ENCODE results near the gene MARS1.
"Not testable (repeated sequence)": the region's sequence is repeated elsewhere in the genome, so short reads cannot be mapped to it uniquely, and the experiment has no call there.

The MARS1 gene

DNA sequence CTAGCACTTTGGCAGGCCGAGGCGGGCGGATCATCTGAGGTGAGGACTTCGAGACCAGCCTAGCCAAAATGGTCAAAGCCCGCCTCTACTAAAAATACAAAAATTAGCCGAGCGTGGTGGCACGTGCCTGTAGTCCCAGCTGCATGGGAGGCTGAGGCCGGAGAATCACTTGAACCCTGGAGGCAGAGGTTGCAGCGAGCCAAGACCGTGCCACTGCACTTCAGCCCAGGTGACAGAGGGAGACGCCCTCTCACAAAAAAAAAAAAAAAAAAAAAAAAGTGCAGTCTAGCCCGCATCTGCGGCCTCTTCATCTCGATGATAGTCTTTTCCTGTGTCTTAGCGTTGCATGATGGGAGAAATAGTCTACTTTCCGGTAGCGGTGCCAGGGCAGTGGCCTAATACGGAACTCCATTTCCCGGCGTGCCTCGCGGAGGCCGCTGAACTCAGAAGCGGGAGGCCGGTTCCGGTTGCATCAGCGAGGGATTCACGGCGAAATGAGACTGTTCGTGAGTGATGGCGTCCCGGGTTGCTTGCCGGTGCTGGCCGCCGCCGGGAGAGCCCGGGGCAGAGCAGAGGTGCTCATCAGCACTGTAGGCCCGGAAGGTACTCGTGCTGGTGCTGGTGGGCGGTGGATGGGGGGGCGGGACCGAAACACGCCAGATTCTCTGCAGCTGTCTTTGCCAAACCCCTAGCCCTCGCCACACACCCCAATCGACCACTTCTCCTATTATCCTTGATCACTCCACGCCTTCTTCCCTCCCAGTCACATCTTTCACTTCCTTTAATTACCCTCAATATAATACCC lies at the start of gene MARS1:
TSS of gene MARS1 (plus strand) at position 472 of the 805 bp plus-strand sequence. CDS start at position 495, 23 bp downstream.
- DNase-seq: peak; percentile 93 to 98

DNA sequence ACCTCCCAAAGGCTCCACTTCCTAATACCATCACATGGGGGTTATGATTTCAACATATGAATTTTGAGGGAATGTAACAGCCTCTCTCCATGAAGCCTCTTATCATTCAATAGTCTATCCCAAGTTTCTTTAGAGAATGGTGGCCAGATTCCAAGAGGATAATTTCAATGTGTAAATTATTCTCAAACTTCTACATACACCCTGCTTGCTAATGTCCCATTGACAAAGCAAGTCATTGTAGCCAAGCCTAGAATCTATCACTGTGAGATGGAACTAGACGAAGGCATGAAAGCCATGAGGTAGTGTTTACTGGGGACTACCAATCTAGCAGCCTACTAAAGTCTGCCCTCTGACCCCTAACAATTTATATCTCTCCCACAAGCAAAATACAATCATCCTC lies 49.5 kb upstream of the MARS1 start:
- no peak for DNase-seq

- DNase-seq: no peak
Measured at GRCh38 chr12:57439762-57440266, 48.1 kb upstream of the MARS1 start.

- not testable (repeated sequence) for DNase-seq
Measured at GRCh38 chr12:57441393-57441792, 46.5 kb upstream of the MARS1 start.

DNA sequence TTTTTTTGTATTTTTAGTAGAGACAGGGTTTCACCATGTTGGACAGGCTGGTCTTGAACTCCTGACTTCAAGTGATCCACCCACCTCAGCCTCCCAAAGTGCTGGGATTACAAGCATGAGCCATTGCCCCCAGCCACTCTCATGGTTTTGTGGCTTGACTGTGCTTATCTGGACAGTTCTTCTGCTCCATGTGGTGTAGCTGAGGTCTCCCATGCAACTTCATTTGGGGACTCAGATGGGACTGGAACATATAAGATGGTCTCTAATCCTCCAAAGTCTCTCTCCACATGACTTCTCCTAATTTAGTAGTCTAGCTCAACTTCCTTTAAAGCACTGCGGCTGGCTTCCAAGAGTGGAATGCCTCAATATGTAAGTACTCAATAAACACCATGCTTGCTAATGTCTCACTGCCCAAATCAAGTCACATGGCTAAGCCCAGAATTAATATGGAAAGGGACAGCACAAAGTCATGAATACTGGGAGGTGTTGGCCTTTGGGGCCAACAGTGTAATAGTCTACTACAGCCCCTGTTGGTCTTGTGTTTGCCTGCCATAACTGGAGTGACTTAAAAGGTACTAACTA lies 45.9 kb upstream of the MARS1 start:
- no peak for DNase-seq

DNA sequence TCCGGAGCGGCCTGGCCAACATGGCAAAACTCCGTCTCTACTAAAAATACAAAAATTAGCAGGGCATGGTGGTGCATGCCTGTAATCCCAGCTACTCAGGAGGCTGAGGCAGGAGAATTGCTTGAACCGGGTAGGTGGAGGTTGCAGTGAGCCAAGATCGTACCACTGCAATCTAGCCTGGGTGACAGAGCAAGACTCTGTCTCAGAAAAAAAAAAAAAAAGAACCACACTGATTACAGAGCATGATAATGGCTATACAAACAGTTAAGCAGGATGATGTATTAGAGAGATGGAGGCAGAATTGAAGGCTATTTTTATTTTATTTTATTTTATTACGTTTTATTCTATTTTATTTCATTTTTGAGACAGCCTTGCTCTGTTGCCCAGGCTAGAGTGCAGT lies 43.5 kb upstream of the MARS1 start:
- DNase-seq: not testable (repeated sequence)

GRCh38 chr12:57444744-57445143 lies 43.1 kb upstream of the MARS1 start:
- no peak for DNase-seq

DNA sequence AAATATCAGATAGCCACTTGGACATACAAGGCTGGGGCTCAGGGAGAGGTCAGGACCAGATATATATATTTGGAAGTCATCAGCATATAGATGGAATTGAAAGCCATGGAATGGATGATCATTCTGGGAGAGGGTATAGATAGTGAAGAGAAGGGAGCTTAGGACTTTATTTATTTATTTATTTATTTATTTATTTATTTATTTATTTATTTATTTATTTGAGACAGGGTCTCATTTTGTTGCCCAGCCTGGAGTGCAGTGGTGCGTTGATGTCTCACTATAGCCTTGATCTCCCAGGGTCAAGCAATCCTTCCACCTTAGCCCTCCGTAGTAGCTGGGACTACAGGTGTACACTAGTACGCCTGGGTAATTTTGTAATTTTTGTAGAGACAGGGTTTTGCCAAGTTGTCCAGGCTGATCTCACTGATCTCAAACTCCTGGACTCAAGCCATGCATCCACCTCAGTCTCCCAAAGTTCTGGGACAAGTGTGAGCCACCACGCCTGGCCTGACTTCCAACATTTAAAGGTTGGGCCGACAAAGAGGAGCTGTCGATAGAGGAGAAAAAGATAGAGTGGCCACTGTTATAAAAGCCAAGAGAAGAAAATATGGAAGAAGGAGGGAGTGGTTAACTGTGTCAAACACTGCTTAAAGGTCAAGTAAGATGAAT lies 41.4 kb upstream of the MARS1 start:
- DNase-seq: no peak

GRCh38 chr12:57448669-57449068 lies 39.2 kb upstream of the MARS1 start:
- DNase-seq: no peak

GRCh38 chr12:57449375-57449774 lies 38.5 kb upstream of the MARS1 start:
- DNase-seq: no peak

- no peak for DNase-seq
Measured at GRCh38 chr12:57450057-57450456, 37.8 kb upstream of the MARS1 start.

DNA sequence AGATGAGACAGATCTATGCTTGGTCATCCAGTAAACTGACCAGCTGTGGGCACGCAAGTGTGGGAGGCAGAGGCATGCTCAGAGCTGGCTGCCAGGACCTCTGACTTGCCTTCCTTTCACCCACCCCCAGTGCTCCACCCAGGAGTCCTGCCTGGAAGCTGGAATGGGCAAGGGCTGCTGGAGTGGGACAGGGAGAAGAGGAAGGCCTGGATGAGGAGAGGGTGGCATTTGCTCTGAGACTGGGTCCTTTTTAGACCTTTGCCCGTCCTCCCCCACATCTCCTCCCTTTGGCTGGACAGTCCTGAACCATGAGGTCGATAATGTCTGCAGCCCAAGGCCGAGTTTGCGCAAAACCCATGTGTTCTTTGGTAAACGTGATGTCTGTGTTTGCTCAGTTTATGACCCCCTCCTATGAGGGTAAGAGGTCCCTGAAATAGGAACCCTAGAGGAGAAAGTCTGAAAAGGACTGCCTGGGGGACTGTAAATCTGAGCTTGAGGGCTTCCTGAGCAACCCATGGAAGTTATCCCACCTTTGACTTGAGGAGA lies 36.6 kb upstream of the MARS1 start:
- no peak for DNase-seq

GRCh38 chr12:57452181-57452936 lies 35.5 kb upstream of the MARS1 start:
- DNase-seq: no peak

DNA sequence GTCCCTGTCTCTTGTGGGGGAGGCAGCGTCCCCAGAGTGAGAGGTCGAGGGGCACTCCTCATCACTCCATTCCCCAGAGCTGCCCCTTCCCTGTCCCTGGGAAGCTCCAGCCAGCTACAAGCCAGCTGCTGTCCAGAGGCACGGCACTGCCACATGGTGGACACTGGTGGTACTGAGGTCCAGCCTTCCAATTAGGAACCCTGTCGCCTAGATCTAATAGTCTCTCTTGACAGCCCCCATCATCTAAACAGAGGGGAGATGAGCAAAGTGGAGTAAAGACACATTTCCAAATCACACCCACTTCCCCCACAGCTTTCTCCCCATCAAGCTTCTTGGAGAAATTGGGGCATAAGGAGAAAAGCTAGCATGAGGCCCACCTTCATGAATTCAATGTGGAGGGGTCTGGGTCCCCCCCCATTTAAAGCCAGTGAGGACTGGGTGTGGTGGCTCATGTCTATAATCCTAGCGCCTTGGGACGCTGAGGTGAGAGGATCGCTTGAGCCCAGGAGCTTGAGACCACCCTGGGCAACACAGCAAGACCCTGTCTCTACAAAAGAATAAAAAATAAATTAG lies 34.8 kb upstream of the MARS1 start:
- DNase-seq: peak; percentile 27 to 82

DNA sequence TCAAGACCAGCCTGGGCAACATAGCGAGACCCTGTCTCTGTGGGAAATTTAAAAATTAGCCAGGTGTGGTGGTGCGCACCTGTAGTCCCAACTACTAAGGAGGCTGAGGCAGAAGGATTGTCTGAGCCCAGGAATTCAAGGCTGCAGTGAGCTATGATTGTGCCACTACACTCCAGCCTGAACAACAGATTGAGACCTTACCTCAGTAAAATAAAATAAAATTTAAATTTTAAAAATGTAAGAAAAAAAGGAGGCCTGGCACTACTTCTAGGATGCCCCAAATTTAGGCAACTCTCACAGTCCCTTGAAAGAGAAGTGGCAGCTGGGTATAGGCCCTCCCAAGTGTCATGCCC lies 33.7 kb upstream of the MARS1 start:
- DNase-seq: no peak

DNA sequence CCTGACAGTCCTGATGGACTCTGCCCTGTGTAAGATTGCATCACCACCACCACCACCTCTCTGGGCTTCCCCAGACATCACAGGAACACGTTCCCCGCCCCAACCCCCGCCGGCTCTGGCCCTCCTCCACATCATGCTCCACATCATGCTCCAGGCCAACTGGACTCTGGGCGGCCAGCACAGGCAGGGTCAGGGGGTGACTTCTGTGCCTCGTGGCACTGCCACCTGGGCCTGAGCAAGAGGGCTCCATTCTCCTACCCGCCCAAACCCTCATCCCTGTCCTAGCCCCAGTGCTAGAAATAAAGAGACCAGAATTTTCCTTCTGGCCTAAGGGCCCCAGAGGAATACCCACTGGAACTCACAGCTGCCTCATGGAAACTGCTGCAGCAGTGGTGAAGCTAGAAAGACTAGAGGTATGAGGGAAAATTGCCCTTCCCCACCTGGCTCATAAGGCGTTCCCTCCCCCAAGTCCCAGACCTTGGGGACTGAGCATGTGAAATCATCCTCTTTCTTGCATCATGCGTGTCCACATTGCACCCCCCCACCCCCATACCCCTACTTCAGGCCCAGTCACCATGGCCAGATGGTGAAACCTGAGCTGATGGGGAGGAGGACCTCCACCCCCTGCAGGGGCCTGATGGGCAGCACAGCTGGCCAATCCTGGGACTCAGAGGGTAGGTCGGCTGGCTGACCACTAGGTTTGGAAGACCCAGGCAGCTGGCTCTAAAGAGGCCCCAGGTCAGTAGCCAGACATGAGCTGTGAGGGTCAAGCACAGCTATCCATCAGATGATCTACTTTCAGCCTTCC lies 33.1 kb upstream of the MARS1 start, which contains the start of gene INHBE:
TSS of gene INHBE (plus strand) at position 742 of the 808 bp plus-strand sequence. CDS start 230 bp downstream, outside the sequence.
- peak; percentile 15 to 45 for DNase-seq

- DNase-seq: peak in 1 of 2 experiments; percentile 56
Measured at GRCh38 chr12:57455374-57456144, 32.3 kb upstream of the MARS1 start.

GRCh38 chr12:57456145-57456700 lies 31.6 kb upstream of the MARS1 start:
- DNase-seq: peak; percentile 43 to 81

DNA sequence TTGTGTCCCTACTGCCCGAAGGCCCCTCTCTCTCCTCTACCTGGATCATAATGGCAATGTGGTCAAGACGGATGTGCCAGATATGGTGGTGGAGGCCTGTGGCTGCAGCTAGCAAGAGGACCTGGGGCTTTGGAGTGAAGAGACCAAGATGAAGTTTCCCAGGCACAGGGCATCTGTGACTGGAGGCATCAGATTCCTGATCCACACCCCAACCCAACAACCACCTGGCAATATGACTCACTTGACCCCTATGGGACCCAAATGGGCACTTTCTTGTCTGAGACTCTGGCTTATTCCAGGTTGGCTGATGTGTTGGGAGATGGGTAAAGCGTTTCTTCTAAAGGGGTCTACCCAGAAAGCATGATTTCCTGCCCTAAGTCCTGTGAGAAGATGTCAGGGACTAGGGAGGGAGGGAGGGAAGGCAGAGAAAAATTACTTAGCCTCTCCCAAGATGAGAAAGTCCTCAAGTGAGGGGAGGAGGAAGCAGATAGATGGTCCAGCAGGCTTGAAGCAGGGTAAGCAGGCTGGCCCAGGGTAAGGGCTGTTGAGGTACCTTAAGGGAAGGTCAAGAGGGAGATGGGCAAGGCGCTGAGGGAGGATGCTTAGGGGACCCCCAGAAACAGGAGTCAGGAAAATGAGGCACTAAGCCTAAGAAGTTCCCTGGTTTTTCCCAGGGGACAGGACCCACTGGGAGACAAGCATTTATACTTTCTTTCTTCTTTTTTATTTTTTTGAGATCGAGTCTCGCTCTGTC lies 31.0 kb upstream of the MARS1 start:
- DNase-seq: no peak
